DOHH2 (cell line): ENCODE results near the gene KRTAP13-2.

Source experiments
- CTCF ChIP-seq: fragments of 200-600 bp; sonication (generic); IDR thresholded peaks from one replicate; pipeline ENCODE4 v1.5.1; 2014; ENCODE audit warnings: antibody characterized with exemption, mild to moderate bottlenecking, low read depth, low read length; ENCODE audit not compliant: poor library complexity, severe bottlenecking
- EZH2phosphoT487 ChIP-seq: fragments of 200-600 bp; sonication (generic); IDR thresholded peaks from 2 replicates; pipeline ENCODE4 v1.6.1; 2017; ENCODE audit warnings: borderline replicate concordance, mild to moderate bottlenecking, antibody characterized with exemption, low read length, moderate library complexity, mixed read lengths

GRCh38 chr21:30372139-30372770 lies at the start of gene KRTAP13-2:
- TF ChIP-seq CTCF (no peak), EZH2phosphoT487 (no peak)
